ENCODE data around the gene ATP1A1. TPM values are rescaled to one million over a fixed set of nuclear protein-coding genes. Genes with fewer than 3 reads are reported as not detected.

Gene ATP1A1
- total and polyA plus RNA-seq, 9 of the 15 experiments (the other 6 are each of a cell fraction or from before 2014, with no cell fraction given) = 99.3 to 513 (median 234) TPM

GRCh38 chr1:116360429-116361173 is 12.4 kb upstream of the ATP1A1 start (continued):
- TF ChIP-seq CLOCK (CRISPR knock-in tag; IDR thresholded peaks at IDR 0.05; ENCODE audit: borderline replicate concordance) (no peak), BDP1 (IDR thresholded peaks at IDR 0.05; ENCODE audit: insufficient read depth, insufficient read length) (no peak), SIN3B (IDR thresholded peaks at IDR 0.05; ENCODE audit: low read depth) (no peak), REST (IDR thresholded peaks at IDR 0.05; ENCODE audit: borderline replicate concordance) (peak; percentile 80; the same call in 1 of the 2 replicates), REST (CRISPR knock-in tag; IDR thresholded peaks at IDR 0.05; ENCODE audit: low read depth) (no peak), DMBX1 (CRISPR knock-in tag; IDR thresholded peaks at IDR 0.05; ENCODE audit: borderline replicate concordance) (no peak), RBM22 (IDR thresholded peaks at IDR 0.05; ENCODE audit: low read depth, low read length, poor library complexity, severe bottlenecking) (no peak), ZNF586 (CRISPR knock-in tag; conservative IDR thresholded peaks at IDR 0.05) (no peak), ZNF740 (CRISPR knock-in tag; IDR thresholded peaks at IDR 0.05) (no peak), ZNF740 (tag; IDR thresholded peaks at IDR 0.05) (no peak)
